Measurements from ENCODE around the gene UBQLN1. TPM values are rescaled to one million over a fixed set of nuclear protein-coding genes. Genes with fewer than 3 reads are reported as not detected.

The UBQLN1 gene
- total and polyA plus RNA-seq, 2 donors (not counting 3 experiments of a cell fraction or from before 2014, with no cell fraction given), result 66.1 to 110 TPM

DNA sequence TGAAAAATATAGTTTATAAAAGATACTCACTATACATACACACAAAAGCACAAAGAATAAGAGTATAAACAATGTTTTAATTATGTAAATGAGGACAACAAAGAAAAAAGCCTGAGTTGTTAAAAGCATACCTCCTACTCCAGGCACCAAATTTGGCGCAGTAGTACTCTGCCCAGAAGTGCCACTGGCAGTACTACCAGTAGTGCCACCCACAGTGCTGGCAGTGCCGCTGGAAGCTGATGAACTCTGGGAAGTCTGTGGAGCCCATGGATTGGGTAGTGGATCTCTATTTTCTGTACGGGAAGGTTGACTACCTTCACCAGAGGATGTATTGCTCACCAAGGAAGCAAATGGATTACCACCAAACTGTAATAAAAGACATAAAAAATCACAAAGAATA, 30.2 kb downstream of the UBQLN1 start:
- no peak for TF ChIP-seq FOS (IDR thresholded peaks at IDR 0.05; ENCODE audit: borderline replicate concordance, insufficient read depth, low read length)
- TF ChIP-seq POLR2A (IDR thresholded peaks at IDR 0.05; ENCODE audit: low read depth, low read length), result no peak
- TF ChIP-seq, protein P1, sequence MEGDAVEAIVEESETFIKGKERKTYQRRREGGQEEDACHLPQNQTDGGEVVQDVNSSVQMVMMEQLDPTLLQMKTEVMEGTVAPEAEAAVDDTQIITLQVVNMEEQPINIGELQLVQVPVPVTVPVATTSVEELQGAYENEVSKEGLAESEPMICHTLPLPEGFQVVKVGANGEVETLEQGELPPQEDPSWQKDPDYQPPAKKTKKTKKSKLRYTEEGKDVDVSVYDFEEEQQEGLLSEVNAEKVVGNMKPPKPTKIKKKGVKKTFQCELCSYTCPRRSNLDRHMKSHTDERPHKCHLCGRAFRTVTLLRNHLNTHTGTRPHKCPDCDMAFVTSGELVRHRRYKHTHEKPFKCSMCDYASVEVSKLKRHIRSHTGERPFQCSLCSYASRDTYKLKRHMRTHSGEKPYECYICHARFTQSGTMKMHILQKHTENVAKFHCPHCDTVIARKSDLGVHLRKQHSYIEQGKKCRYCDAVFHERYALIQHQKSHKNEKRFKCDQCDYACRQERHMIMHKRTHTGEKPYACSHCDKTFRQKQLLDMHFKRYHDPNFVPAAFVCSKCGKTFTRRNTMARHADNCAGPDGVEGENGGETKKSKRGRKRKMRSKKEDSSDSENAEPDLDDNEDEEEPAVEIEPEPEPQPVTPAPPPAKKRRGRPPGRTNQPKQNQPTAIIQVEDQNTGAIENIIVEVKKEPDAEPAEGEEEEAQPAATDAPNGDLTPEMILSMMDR (IDR thresholded peaks at IDR 0.05; ENCODE audit: extremely low read depth in 1 of 2, insufficient read depth in 1 of 2, low read depth in 1 of 2, low read length in 2 of 2), result no peak
- TF ChIP-seq POLR2AphosphoS5 (IDR thresholded peaks at IDR 0.05; ENCODE audit: insufficient read depth, low read depth, low read length), result no peak
- no peak for TF ChIP-seq EZH2 (IDR thresholded peaks at IDR 0.05; ENCODE audit: borderline replicate concordance, low read depth, low read length, severe bottlenecking)
- TF ChIP-seq MYC (IDR thresholded peaks at IDR 0.05; ENCODE audit: low read depth, low read length), result no peak
- no peak for TF ChIP-seq GATA2 (IDR thresholded peaks at IDR 0.05; ENCODE audit: insufficient read depth, insufficient read length, low read depth, low read length)
- TF ChIP-seq, protein P2, sequence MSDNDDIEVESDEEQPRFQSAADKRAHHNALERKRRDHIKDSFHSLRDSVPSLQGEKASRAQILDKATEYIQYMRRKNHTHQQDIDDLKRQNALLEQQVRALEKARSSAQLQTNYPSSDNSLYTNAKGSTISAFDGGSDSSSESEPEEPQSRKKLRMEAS (IDR thresholded peaks at IDR 0.05; ENCODE audit: insufficient read depth, insufficient read length), result no peak
- TF ChIP-seq JUN (IDR thresholded peaks at IDR 0.05; ENCODE audit: borderline replicate concordance, insufficient read depth, insufficient read length, low read depth), result no peak
- Histone ChIP-seq H3K4me1 (ENCODE audit: control insufficient read depth, extremely low read depth, insufficient read depth, low read length) (no peaks in the 10 kb centered on the region), H3K9me1 (replicated peaks; ENCODE audit: control insufficient read depth, extremely low read depth, insufficient read depth, low read length) (no peaks in the 10 kb centered on the region), H3K79me2 (ENCODE audit: control insufficient read depth, insufficient read depth, low read length) (peaks cover 78% of the 10 kb centered on the region), H3K4me3 (replicated peaks in 1 of 3; ENCODE audit: insufficient read depth in 1 of 3, low read depth in 1 of 3, low read length in 3 of 3) (no peak overlapping the region), H4K20me1 (replicated peaks; ENCODE audit: control insufficient read depth, extremely low read depth, insufficient read depth, low read length) (no peaks in the 10 kb centered on the region), H3K9ac (replicated peaks; ENCODE audit: extremely low read depth, insufficient read depth, low read length) (no peak overlapping the region), H2AFZ (ENCODE audit: low read depth, low read length) (no peak overlapping the region), H3K27me3 (ENCODE audit: control insufficient read depth in 2 of 2, insufficient read depth in 2 of 2, low read length in 2 of 2) (no peaks in the 10 kb centered on the region), H3K27ac (ENCODE audit: insufficient read depth, low read depth, low read length) (no peak overlapping the region), H3K36me3 (ENCODE audit: control insufficient read depth in 2 of 2, extremely low read depth in 1 of 2, insufficient read depth in 2 of 2, low read length in 2 of 2) (peaks cover 15 to 33% of the 10 kb centered on the region in 2 experiments), H3K9me3 (replicated peaks; ENCODE audit: control insufficient read depth, insufficient read depth, low read length) (no peaks in the 10 kb centered on the region), H3K4me2 (ENCODE audit: insufficient read depth, low read length) (no peak overlapping the region)
- ChIA-PET POLR2A (no interaction called here), CTCF (interaction anchor here (0.6 to 0.9 kb wide), 2 partner anchors 9 to 12 kb away, joined by 3 read pairs; no protein-coding TSS in a partner anchor)
- dilution Hi-C loops (cut with MboI; ENCODE audit: extremely low pct_ligation_motif_present, low sequenced_read_pairs) (no loop called here), intact Hi-C loops (cut with micrococcal nuclease) (no loop called here)
- FAIRE-seq (no peak), DNase-seq (ENCODE audit: low read depth, low spot score) (no peak)
- BruUV-seq (replicated peaks), result no TSS peak
